ENCODE data around the gene UPF1.

The UPF1 gene

GRCh38 chr19:18867199-18867598, 35.4 kb downstream of the UPF1 start:
- no peak for DNase-seq (ENCODE audit: low read depth)

GRCh38 chr19:18867751-18868150, 36.0 kb downstream of the UPF1 start:
- no peak overlapping the region for H3K4me3 ChIP-seq (ENCODE audit: low read depth, low read length)
- no peak for DNase-seq (ENCODE audit: low read depth)

More at GRCh38 chr19:18867199-18867598, 35.4 kb downstream of the UPF1 start:
- H3K4me3 ChIP-seq (ENCODE audit: low read depth, low read length) = no peak overlapping the region

- H3K4me3 ChIP-seq (ENCODE audit: low read depth, low read length) = no peak overlapping the region
- no peak for DNase-seq (ENCODE audit: low read depth)
Observed at GRCh38 chr19:18868380-18869022, 36.7 kb downstream of the UPF1 start.

- no peak for DNase-seq (ENCODE audit: low read depth)
- no peak overlapping the region for H3K4me3 ChIP-seq (ENCODE audit: low read depth, low read length)
Observed at GRCh38 chr19:18869023-18869618, 37.4 kb downstream of the UPF1 start.

GRCh38 chr19:18869781-18870530, 38.2 kb downstream of the UPF1 start:
- no peak for DNase-seq (ENCODE audit: low read depth)
- no peak overlapping the region for H3K4me3 ChIP-seq (ENCODE audit: low read depth, low read length)

GRCh38 chr19:18870531-18871172, 38.9 kb downstream of the UPF1 start:
- no peak for DNase-seq (ENCODE audit: low read depth)
- H3K4me3 ChIP-seq (ENCODE audit: low read depth, low read length) = no peak overlapping the region

DNA sequence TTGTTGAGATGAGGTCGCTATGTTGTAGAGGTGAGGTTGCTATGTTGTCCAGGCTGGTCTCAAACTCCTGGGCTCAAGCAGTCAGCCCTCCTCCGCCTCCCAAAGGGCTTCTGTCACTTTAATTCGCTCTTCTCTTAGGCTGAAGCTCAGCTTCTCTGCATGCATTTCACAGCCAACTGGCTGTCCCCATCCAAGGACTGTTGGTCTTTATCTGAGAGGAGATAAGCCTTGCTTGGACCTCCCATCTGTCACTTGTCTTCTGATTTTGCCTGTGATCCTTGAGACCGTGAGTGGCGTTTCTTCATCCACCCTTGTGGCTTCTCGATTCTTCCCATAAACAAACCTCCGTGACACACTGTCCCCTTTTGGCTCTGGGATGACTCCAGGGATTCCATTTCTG, 39.8 kb downstream of the UPF1 start:
- no peak overlapping the region for H3K4me3 ChIP-seq (ENCODE audit: low read depth, low read length)
- no peak for DNase-seq (ENCODE audit: low read depth)

GRCh38 chr19:18875726-18876125, 44.0 kb downstream of the UPF1 start:
- no peak for DNase-seq (ENCODE audit: low read depth)
- H3K4me3 ChIP-seq (ENCODE audit: low read depth, low read length) = no peak overlapping the region

- no peak for DNase-seq (ENCODE audit: low read depth)
- no peak overlapping the region for H3K4me3 ChIP-seq (ENCODE audit: low read depth, low read length)
Observed at GRCh38 chr19:18876865-18877264, 45.1 kb downstream of the UPF1 start.

- no peak for DNase-seq (ENCODE audit: low read depth)
Observed at GRCh38 chr19:18878058-18878797, 46.5 kb downstream of the UPF1 start.

DNA sequence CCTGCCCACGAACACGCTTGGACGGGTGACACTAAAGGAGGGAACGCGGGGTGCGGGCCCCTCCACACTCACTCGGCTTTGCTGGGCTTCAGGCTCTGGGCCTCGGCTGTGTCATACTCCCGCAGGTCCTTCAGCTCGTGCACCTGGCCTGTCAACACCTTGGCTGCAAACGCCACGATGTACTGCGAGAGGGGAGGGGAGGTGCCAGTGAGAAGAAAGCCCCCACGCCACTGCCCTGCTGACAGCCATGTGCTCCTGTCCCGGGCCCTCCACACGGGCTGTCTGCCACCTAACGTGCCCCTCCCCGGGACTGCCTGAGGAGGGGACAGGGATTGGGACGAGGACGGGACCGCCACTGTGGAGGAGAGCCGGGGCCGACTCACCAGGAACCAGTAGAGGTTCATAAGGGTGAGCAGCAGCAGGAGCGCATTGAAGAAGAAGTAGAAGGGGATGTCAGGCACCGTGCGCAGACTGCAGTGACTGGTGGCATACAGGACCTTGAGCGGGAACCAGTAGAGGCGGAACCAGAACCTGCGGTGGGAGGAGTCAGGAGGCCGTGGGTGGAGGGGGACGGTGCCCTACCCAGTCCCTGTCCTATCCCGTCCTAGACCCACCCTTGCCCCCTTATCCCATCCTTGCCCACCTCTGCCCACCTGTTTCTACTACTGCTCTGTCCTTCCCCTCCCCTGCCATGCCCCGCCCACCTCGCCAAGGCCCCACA, 47.3 kb downstream of the UPF1 start:
- no peak for DNase-seq (ENCODE audit: low read depth)
- H3K4me3 ChIP-seq (ENCODE audit: low read depth, low read length) = no peak overlapping the region

More at GRCh38 chr19:18878058-18878797, 46.5 kb downstream of the UPF1 start:
- H3K4me3 ChIP-seq (ENCODE audit: low read depth, low read length) = no peak overlapping the region

DNA sequence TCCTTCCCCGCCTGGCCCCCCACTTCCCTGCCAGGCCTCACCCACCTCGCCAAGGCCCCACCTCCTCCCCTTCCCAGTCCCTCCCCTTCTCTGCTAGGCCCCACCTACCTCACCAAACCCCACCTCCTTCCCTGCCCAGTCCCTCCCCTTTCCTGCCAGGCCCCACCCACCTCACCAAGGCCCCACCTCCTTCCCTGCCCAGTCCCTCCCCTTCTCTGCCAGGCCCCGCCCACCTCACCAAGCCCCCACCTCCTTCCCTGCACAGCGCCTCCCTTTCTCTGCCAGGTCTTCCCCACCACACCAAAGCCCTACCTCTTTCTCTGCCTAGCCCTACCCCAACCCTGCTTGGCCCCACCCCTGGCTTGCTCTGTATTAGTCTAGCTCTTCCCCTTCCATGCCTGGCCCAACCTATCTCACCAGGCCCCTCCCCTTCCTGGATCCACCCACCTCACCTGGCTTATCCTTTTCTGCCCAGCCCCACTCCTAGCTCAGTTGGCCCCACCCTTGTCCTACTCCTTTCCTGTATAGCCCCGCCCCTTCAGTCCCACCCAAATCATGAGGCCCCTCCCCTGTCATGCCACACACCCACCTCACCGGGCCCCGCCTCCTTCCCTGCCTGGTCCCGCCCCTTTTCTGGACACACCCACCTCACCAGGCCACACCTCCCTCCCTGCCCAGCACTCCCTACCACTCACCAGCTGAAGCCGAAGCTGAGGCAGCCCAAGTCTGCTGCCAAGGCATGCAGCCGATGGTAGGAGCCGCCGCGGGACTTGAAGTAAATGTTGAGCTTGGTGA, 48.0 kb downstream of the UPF1 start:
- DNase-seq (ENCODE audit: low read depth) = no peak
- H3K4me3 ChIP-seq (ENCODE audit: low read depth, low read length) = no peak overlapping the region

- no peak for DNase-seq (ENCODE audit: low read depth)
- H3K4me3 ChIP-seq (ENCODE audit: low read depth, low read length) = no peak overlapping the region
Observed at GRCh38 chr19:18881491-18881890, 49.7 kb downstream of the UPF1 start.

DNA sequence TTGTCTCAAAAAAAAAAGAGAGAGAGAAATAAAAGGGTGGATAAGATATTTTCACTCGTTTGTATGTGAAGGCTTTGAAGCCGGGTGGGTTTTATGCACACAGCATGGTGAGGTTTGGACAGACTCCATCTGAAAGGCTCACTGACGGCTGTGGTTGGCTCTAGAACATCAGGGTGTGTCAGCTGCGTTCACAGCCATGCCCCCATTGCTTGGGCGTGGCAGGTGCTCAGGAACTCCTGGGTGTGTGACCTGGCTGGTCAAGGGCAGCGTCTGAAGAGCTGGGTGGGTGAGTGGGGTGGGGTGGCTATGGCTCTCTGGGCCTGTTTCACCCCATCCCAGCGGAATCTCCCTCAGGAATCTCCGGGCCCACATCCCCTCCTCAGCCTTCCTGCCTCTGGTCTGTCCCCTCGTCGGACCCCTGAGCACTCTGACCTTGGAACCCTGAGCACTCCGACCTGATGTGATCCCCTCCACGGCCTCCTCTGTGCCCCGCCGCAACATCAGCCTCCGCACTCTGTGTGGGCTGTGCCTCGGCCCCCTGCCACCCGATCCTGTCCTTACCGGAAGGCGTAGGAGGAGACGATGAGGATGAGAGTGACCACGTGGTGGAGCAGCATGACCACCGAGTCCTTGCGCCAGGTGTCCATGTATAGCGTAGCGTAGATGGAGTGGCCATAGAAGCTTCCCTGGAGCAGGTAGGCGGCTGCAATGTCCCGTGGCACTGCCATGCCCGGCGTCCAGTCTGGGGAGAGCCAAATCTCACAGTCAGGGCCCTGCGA, 52.0 kb downstream of the UPF1 start:
- DNase-seq (ENCODE audit: low read depth) = no peak

DNA sequence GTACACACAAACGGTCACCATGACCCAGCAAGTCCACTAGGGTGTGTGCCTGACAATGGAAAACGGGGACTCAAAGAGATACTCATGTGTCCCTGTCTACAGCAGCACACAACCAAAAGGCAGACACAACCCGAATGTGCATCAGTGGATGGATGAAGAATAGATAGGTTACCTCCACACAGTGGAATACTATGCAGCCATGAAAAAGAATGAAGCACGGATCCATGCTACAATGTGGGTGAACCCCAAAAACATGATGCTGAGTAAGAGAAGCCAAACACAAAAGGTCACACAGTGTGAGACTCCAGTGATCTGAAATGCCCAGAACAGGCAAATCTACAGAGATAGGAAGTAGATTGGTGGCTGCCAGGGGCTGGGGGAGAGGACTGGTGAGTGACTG, 55.2 kb downstream of the UPF1 start:
- H3K4me3 ChIP-seq (ENCODE audit: low read depth, low read length) = no peak overlapping the region

More for the DNA sequence above, 52.0 kb downstream of the UPF1 start:
- no peak overlapping the region for H3K4me3 ChIP-seq (ENCODE audit: low read depth, low read length)

GRCh38 chr19:18889949-18890745, 58.4 kb downstream of the UPF1 start:
- DNase-seq (ENCODE audit: low read depth) = no peak
- H3K4me3 ChIP-seq (ENCODE audit: low read depth, low read length) = no peak overlapping the region

More for the DNA sequence above, 55.2 kb downstream of the UPF1 start:
- no peak for DNase-seq (ENCODE audit: low read depth)
